ENCODE measurements around the gene TAF5L.
"Not testable (repeated sequence)": the region's sequence is repeated elsewhere in the genome, so short reads cannot be mapped to it uniquely, and the experiment has no call there.

The TAF5L gene

DNA sequence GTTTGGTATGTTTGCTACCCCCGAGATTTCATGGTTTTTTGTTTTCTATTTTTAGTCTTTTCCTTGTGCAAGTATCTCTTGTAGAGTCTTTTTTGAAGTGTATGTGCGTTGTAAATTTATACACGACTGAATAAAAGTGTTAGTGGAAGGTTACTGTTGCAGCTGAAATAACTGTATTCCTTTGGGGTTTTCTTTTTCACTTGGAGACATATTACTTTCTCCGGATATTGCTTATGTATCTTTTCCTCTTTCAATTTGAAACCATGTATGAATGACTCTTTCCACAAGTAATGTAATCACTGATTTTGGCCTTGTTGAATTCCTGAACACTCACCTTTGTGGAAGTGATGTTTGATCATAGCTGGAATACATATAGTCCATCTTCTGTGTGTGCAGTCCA lies 1.1 kb upstream of the TAF5L start:
- intact Hi-C loops (cut with micrococcal nuclease), result no loop called here
- Mint-ChIP-seq H3K9me3 (no peaks in the 10 kb centered on the region), H3K4me1 (ENCODE audit: low read depth) (peaks cover 35% of the 10 kb centered on the region), H3K27me3 (no peaks in the 10 kb centered on the region), H3K27ac (peak overlapping the region; percentile 83), H3K4me3 (peak overlapping the region; percentile 99), H3K36me3 (ENCODE audit: low read depth) (peaks cover 30% of the 10 kb centered on the region)

DNA sequence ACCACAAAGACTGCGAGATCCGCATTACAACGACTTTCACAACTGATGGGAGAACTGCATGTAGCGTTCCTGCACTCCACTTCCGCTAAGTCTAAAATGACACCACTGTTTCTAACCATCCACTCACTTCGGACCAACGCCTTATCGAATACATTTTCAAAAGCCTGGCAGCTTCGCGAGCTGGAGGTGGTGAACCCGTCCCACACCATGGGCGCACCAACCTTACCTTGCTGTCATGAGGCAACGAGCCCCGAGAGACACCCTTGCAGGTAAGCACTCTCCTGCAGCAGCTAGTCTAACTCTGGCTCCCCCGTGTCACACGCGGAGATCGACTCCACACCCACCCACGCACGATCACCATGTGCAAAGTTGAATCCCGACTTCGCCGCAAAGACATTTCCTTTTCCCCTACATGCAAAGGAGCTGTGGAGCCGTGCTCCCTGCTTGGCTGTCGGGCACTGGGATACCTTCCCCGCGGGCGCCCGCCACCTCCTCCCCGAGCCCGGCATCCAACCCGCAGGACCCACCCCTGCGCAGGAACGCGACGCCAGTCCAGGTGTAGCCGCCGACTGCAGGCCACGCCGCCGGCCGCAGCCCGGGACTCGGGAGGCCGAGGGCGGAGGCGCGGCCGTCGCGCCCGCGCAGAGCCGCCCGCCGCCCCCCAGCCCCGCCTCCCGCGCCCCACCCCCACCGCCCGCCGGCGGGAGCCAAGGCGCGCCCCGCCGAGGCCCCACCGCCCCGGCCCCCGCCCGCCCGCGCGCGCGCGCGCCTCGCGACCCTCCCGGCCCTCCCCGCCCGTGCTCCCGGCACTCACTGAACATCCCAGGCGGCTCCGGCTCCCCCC lies 629 bp downstream of the TAF5L start:
- Mint-ChIP-seq H3K27ac (peak overlapping the region; percentile 83), H3K9me3 (no peaks in the 10 kb centered on the region), H3K4me1 (ENCODE audit: low read depth) (peaks cover 46% of the 10 kb centered on the region), H3K4me3 (peak overlapping the region; percentile 87), H3K36me3 (ENCODE audit: low read depth) (peaks cover 28% of the 10 kb centered on the region), H3K27me3 (no peaks in the 10 kb centered on the region)
- intact Hi-C loops (cut with micrococcal nuclease), result no loop called here

DNA sequence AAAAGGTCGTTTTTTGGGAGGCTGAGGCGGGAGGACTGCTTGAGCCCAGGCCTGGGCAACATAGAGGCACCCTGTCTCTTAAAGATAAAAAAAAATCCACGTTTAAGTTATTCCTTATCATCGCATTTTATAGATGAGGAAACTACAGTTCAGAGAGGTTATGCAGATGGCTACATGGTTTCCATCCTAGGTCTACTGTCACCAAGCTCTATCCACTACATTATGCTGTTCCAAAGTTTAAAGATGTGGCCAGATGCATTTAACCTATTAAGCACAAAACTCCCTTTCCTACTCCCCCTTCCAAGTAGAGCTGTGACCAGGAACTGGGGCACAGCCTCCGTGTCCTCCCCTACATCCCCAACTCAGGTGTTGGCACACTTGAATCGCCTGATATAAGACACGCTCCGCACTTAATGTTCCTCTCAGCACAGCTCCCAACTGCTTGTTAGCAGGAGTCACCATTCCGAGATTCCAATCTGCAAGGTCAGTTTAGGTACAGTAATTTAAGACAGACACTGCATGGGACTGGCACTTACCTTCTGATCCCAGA lies 1.3 kb downstream of the TAF5L start:
- Mint-ChIP-seq H3K27me3 (no peaks in the 10 kb centered on the region), H3K4me3 (peak overlapping the region; percentile 87)

DNA sequence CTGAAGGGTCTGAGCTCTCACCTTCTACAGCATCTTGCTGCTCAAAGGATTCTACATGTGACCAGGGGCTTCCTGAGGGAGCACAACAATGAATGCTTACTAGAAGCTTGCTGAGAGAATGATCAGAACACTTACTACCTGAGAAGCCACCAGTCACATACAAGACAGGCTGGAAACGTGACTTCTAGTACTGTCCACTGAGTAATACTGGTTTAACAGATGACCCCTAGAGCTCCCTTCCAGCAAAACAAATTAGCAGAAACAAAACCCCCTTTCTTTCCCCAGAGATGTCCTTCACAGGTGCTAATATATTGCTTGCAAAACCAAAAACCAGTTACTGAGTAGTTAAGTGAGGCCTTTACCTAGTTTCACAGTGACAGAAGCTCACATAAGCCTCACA lies 2.1 kb downstream of the TAF5L start:
- H3K4me1 Mint-ChIP-seq (ENCODE audit: low read depth), result peaks cover 57% of the 10 kb centered on the region
- H3K36me3 Mint-ChIP-seq (ENCODE audit: low read depth), result peaks cover 22% of the 10 kb centered on the region
- H3K27ac Mint-ChIP-seq, result no peak overlapping the region
- intact Hi-C loops (cut with micrococcal nuclease), result no loop called here
- no peak overlapping the region for H3K4me3 Mint-ChIP-seq
- no peaks in the 10 kb centered on the region for H3K9me3 Mint-ChIP-seq
- H3K27me3 Mint-ChIP-seq, result no peaks in the 10 kb centered on the region

More for the DNA sequence above, 1.3 kb downstream of the TAF5L start:
- intact Hi-C loops (cut with micrococcal nuclease), result no loop called here
- Mint-ChIP-seq H3K27ac (peak overlapping the region; percentile 83), H3K4me1 (ENCODE audit: low read depth) (peaks cover 53% of the 10 kb centered on the region), H3K36me3 (ENCODE audit: low read depth) (peaks cover 22% of the 10 kb centered on the region), H3K9me3 (no peaks in the 10 kb centered on the region)

DNA sequence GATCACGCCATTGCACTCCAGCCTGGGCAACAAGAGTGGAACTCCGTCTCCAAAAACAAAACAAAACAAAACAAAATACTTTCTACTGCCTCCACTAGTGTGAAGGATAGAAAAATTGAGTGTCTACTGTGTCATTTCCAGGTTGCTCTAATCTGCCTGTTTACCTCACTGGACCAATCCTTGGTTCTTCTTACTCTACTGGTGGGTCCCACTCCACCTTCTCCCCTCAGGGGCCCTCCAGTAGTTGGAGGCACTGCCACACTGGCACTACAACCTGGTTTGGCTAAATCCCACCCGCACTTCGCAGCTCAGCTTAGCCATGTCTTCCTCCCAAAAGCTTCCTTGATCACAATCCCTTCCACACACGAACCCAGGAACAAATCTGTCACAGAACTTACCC lies 2.7 kb downstream of the TAF5L start:
- Mint-ChIP-seq H3K36me3 (ENCODE audit: low read depth) (peaks cover 22% of the 10 kb centered on the region), H3K4me3 (no peak overlapping the region), H3K27me3 (no peaks in the 10 kb centered on the region), H3K27ac (no peak overlapping the region), H3K9me3 (no peaks in the 10 kb centered on the region), H3K4me1 (ENCODE audit: low read depth) (peaks cover 57% of the 10 kb centered on the region)
- intact Hi-C loops (cut with micrococcal nuclease), result no loop called here

DNA sequence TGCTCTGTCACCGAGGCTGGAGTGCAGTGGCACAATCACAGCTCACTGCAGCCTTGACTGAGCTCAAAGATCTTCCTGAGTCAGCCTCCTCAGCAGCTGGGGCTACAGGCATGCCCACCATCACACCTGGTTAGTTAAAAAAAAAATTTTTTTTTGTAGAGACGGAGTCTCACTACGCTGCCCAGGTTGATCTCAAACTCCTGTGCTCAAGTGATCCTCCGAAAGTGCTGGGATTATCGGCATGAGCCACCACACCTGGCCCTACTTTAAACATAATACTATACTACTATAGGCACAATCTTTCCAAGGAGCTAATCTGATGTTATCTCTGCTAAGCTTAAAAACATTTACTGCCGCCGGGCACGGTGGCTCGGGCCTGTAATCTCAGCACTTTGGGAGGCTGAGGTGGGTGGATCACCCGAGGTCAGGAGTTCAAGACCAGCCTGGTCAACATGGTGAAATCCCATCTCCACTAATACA lies 3.2 kb downstream of the TAF5L start:
- intact Hi-C loops (cut with micrococcal nuclease); H3K27ac Mint-ChIP-seq; H3K27me3 Mint-ChIP-seq; H3K4me3 Mint-ChIP-seq; H3K9me3 Mint-ChIP-seq: not testable (repeated sequence)
- Mint-ChIP-seq H3K4me1 (ENCODE audit: low read depth) (peaks cover 57% of the 10 kb centered on the region), H3K36me3 (ENCODE audit: low read depth) (peaks cover 22% of the 10 kb centered on the region)

DNA sequence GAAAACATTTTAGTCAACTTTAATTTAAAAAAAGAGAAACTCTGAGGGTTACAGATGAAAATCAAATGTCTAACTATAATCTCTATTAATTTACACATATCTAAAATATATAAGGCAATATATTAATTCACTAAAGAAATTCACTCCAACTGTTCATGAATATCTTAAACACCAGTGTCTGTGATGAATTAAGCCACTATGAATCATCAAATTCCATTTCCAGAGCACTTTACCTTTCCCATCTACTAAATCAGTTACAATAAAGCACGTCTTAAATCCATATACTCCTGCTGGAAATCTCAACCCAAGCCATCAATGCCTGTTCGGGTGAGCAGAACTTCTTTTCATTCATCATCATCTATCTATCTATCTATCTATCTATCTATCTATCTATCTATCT lies 4.3 kb downstream of the TAF5L start:
- intact Hi-C loops (cut with micrococcal nuclease), result no loop called here
- H3K36me3 Mint-ChIP-seq (ENCODE audit: low read depth), result peaks cover 21% of the 10 kb centered on the region
- peaks cover 57% of the 10 kb centered on the region for H3K4me1 Mint-ChIP-seq (ENCODE audit: low read depth)

DNA sequence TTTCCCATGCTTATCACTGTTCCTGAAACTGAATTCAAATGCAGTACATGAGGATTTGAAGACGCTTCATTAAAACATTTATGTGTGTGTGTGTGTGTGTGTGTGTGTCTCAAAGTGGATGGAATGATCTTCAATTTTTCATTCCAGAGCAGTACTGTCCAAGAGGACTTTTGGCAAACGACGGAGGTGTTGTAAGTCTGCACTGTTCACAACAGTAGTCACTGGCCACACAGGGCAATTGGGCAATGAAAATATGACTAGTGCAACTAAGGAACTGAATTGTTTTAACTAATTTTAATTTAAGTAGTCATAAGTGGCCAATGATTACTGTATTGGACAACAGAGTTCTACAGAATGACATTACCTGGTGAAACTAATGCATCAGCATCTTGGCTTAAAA lies 5.0 kb downstream of the TAF5L start:
- Mint-ChIP-seq H3K4me1 (ENCODE audit: low read depth) (peaks cover 53% of the 10 kb centered on the region), H3K27ac (no peak overlapping the region), H3K36me3 (ENCODE audit: low read depth) (peaks cover 16% of the 10 kb centered on the region), H3K27me3 (no peaks in the 10 kb centered on the region), H3K9me3 (no peaks in the 10 kb centered on the region), H3K4me3 (no peak overlapping the region)
- intact Hi-C loops (cut with micrococcal nuclease), result no loop called here

More for the DNA sequence above, 4.3 kb downstream of the TAF5L start:
- H3K27ac Mint-ChIP-seq, result no peak overlapping the region
- H3K9me3 Mint-ChIP-seq, result no peaks in the 10 kb centered on the region
- H3K4me3 Mint-ChIP-seq, result no peak overlapping the region
- H3K27me3 Mint-ChIP-seq, result no peaks in the 10 kb centered on the region

DNA sequence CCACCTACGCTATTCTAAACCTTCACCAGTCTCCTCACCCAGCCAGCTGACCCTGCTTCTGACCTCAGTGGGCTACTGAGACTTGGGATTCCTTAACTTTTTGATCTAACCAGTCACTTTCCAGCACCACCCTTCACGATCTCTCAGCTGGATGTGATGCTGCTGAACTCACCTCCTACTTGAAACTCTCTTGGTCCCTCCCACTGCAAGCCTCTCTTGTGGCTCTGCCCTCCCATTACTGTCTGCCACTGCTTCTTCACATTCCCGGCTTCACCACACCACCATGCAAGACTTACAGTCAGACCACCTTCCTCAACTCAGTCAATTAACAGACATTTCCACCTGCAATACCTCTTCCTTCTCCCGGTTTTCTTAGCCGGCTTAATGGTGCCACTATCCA lies 6.3 kb downstream of the TAF5L start:
- Mint-ChIP-seq H3K27ac (no peak overlapping the region), H3K4me3 (no peak overlapping the region), H3K9me3 (no peaks in the 10 kb centered on the region), H3K4me1 (ENCODE audit: low read depth) (peaks cover 45% of the 10 kb centered on the region), H3K27me3 (no peaks in the 10 kb centered on the region), H3K36me3 (ENCODE audit: low read depth) (peaks cover 7% of the 10 kb centered on the region)
- intact Hi-C loops (cut with micrococcal nuclease), result no loop called here

DNA sequence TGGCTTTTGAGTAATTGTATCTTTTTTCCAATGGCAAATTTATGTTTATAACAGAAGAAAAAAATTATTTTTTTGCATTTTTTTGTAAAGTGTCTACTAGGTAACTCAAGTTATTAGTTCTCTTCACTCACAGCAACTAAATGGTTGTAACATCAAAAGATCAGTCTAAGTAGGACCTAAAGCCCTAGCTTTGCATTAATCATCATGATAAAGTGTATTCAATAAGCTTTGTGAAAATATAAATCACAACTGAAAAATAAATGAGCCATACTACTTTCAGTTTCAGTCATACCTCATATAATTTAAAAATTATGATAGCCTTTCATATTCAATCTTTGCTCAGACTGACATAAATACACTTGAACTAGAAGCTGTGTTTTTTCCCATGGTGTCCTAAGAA lies 6.9 kb downstream of the TAF5L start:
- intact Hi-C loops (cut with micrococcal nuclease), result no loop called here
- no peaks in the 10 kb centered on the region for H3K9me3 Mint-ChIP-seq
- no peak overlapping the region for H3K27ac Mint-ChIP-seq
- H3K4me3 Mint-ChIP-seq, result no peak overlapping the region
- H3K36me3 Mint-ChIP-seq (ENCODE audit: low read depth), result peaks cover 13% of the 10 kb centered on the region
- no peaks in the 10 kb centered on the region for H3K27me3 Mint-ChIP-seq
- peaks cover 39% of the 10 kb centered on the region for H3K4me1 Mint-ChIP-seq (ENCODE audit: low read depth)

DNA sequence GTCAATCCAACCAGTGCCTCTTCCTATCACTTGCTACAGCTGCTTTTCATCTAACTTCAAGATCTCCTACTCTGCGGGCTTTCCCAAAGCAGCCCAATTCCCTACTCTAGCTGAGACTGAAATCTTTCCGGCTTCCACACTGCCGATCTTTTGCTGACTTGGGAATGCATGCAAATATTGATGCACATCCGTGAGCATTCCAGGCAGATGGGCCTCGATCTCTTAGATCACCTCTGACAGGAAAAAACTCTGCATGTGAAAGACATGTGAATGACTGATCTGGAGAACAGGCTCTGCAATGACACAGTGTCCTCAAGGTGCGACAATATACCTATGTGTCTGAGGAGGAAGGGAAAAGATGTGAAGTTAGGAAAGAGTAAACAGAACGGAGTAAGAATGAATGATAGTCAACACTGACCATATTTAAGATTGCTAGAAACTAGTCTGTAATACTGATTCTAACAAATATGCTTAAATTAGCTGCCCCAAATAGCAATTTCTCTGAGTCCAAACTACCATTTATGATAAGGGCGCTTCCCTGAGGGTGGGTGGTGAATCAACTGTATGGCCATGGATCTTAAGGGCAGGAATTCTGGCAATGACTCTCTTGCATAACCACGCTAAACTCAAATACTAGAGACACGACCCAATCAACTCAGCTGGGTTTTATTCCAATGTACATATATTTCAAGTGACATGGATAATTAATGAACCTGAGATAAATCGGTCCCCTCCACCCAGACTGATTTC lies 8.4 kb downstream of the TAF5L start:
- intact Hi-C loops (cut with micrococcal nuclease), result no loop called here
- Mint-ChIP-seq H3K36me3 (ENCODE audit: low read depth) (peaks cover 21% of the 10 kb centered on the region), H3K27ac (no peak overlapping the region), H3K9me3 (no peaks in the 10 kb centered on the region), H3K4me3 (no peak overlapping the region), H3K27me3 (no peaks in the 10 kb centered on the region), H3K4me1 (ENCODE audit: low read depth) (peaks cover 30% of the 10 kb centered on the region)

DNA sequence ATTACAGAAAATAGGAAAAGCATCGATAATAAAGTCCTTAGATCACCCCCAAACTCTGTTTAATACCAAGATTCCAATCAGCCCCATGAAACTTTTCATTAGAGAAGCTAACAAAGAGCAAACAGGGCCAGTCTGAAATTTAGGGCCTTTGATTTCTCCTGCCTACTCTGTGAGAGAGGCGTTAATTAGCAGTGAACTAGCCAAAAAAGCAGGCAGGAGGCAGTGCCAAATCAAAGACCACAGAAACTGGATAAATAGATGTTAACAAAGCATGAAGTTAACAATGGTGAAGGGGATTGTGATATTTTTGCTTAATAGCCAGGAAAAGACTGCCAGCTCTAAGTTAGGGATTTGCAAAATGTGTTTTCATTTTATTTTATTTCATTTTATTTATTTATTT lies 11.2 kb downstream of the TAF5L start:
- no peak overlapping the region for H3K27ac Mint-ChIP-seq
- H3K9me3 Mint-ChIP-seq, result no peaks in the 10 kb centered on the region
- peaks cover 49% of the 10 kb centered on the region for H3K36me3 Mint-ChIP-seq (ENCODE audit: low read depth)
- H3K4me3 Mint-ChIP-seq, result no peak overlapping the region
- no peaks in the 10 kb centered on the region for H3K27me3 Mint-ChIP-seq
- peaks cover 19% of the 10 kb centered on the region for H3K4me1 Mint-ChIP-seq (ENCODE audit: low read depth)
- intact Hi-C loops (cut with micrococcal nuclease), result no loop called here

DNA sequence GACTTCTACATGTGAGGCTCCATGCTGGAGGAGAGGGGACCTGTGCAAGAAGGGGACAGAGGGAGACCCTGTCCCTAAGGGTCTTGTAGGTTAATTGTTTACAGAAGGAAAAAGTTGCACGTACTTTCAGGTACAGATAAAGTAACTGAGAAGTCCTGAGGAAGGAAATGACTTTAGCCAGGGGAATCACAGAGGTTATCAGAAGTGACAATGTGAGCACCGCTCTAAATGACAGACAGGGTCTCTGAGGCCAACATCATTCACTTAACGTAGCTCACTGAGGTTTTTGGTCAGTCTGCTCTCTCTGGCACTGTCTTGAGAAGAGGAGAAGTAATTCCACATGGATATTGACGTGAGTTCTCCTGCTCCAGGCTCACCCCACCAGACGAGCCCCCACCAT lies 12.0 kb downstream of the TAF5L start:
- no peaks in the 10 kb centered on the region for H3K27me3 Mint-ChIP-seq
- H3K36me3 Mint-ChIP-seq (ENCODE audit: low read depth), result peaks cover 57% of the 10 kb centered on the region
- H3K4me3 Mint-ChIP-seq, result no peak overlapping the region
- H3K4me1 Mint-ChIP-seq (ENCODE audit: low read depth), result peaks cover 15% of the 10 kb centered on the region
- H3K27ac Mint-ChIP-seq, result no peak overlapping the region
- intact Hi-C loops (cut with micrococcal nuclease), result no loop called here
- no peaks in the 10 kb centered on the region for H3K9me3 Mint-ChIP-seq

DNA sequence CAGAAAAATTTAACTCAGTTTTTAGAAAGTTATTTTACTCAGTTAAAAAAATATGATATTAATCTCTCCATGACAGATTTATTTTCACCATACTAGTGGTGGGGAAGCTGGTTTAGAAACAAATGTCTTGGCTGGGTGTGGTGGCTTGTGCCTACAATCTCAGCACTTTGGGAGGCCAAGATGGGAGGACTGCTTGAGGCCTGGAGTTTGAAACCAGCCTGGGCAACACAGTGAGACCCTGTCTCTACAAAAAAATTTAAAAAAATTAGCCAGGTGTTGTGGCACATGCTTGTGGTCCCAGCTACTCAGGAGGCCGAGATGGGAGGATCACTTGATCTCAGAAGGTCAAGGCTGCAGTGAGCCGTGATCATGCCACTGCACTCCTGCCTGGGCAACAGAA lies 17.3 kb downstream of the TAF5L start:
- intact Hi-C loops (cut with micrococcal nuclease), result no loop called here
- H3K4me1 Mint-ChIP-seq (ENCODE audit: low read depth), result peaks cover 6% of the 10 kb centered on the region
- no peak overlapping the region for H3K27ac Mint-ChIP-seq
- H3K4me3 Mint-ChIP-seq, result no peak overlapping the region
- H3K9me3 Mint-ChIP-seq, result no peaks in the 10 kb centered on the region
- H3K36me3 Mint-ChIP-seq (ENCODE audit: low read depth), result peaks cover 92% of the 10 kb centered on the region
- H3K27me3 Mint-ChIP-seq, result no peaks in the 10 kb centered on the region
